Mucosa of gallbladder (tissue), 1 donor: Measurements from ENCODE around the gene VSIG10. TPM values are rescaled to one million over a fixed set of nuclear protein-coding genes. Genes with fewer than 3 reads are reported as not detected.
"Not testable (repeated sequence)": the region's sequence is repeated elsewhere in the genome, so short reads cannot be mapped to it uniquely, and the experiment has no call there.

Source experiments
- DNase-seq: peaks from one replicate; pipeline ENCODE4 v3.0.0-alpha.2; 2020; ENCODE audit warnings: low spot score
- total RNA-seq: library from RNA; stranded (reverse); gene quantifications from one replicate; pipeline ENCODE4 v1.2.1, GENCODE V29; 2021
- donor health status: DM: no; HTN: no; CAD: no.

VSIG10 gene
- total RNA-seq, 1 donor from 2014 or later, result 48.9 TPM

DNA sequence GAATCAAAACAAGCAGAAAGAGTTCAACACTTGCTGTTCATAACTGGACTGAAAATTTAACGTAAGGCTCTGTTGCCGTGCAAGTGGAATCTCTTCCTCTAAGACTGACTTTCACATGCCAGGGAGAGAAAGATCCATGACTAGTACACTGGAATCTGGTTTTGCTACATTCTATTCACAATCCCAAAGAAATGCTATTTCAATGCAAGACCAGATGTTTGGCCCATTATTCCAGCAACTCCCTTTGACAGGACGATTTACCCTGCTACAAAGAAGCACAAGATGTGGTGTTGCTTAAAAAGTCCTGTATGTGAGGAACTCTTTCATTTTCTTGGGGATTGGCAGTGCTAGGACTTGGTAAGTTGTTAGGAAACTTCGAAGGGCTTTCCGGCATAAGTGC lies 69.9 kb downstream of the VSIG10 start:
- no peak for DNase-seq

DNA sequence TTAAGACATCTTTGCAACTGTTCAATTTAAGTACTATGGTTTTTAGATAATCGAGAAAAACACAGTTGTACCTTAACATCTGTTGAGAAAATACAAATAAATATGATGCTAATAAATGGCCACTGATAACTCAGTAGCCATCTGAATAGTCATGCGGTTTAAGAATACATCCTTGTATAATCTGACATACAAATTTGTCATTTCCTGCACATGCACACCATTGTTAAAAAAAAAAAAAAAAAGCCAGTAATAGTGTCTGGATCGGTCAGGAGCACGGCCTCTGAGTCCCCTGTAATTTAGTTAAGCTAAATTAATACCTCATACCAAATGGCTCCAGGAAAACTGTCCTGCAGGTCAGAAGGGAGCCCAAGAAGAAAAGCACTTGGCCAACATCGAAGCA lies 70.5 kb downstream of the VSIG10 start:
- no peak for DNase-seq

- no peak for DNase-seq
These were observed 71.6 kb downstream of the VSIG10 start for GRCh38 chr12:118032188-118032587.

DNA sequence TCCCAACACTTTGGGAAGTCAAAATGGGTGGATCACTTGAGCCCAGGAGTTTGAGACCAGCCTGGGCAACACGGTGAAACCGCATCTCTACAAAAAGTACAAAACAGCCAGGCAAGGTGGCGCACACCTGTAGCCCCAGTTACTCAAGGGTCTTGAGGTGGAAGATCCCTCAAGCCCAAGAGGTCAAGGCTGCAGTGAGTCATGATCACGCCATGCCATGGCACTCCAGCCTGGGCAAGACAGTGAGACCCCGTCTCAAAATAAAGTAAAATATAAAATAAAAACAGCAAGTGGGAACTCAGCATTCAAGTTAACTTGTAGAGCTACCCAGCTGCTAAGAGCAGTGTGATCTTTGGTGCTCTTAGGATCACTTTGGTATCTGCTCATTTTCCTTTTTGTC lies 74.6 kb downstream of the VSIG10 start:
- DNase-seq, result no peak

DNA sequence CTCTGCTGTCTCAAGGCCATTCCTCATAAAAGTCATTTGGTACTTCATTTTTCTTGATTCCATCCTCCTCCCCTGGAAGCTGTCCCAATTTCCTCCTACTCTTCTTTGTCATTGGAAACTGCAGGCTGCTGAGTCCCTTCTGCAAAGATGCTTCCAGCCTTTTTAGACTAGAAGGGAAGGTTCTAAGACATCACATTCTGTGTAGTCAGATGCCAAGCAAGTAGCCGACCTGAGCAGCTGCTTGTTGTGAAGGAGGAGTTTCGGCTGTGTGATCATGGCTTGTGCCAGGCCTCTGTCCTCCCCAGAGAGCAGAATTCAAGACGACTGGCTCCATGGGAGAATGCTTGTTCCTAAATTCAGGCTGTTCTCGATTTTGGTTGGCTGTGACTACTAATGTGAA lies 78.6 kb downstream of the VSIG10 start:
- no peak for DNase-seq

DNA sequence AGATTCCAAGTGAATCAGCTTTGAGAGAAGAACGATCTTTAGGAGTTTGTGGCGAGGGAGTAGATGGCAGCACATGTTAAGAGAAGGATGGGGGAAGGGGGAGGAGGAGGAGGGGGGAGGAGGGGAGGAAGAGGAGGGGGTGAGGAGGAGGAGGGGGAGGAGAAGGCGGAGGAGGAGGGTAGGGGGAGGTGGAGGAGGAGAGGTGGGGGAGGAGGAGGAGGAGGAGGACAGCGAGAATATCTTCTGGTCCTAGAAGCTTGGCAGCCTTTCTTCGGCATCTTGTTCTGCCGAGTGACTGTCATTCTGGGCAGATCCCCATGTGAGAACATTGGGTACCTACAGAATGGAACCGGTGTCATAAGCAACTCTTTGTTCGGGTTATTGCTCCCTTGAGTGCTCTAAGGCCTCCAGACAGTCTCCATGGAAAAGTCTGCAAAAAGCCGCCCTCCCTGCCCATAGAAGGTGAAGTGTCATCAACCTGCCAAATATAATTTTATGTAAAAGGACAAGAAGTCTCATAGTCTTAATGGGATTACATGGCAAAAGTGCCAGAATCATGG lies 80.4 kb downstream of the VSIG10 start:
- no peak for DNase-seq

DNA sequence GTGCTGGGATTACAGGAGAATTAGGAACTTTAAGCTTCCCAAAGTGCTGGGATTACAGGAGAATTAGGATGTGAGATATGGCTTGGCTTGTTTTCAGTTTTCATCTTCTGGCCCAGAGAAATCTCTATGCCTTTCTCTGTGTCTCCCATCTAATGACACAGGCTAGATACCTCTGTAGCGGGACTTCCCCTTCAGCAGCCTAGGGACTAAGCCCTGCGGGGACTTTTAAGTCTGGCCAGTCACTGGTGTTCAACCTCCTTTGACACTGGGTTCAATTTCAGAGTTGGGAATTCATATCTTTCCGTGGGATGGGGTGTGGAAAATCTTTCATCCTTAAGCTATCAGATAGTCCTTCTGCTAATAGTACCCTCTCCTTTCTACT lies 81.1 kb downstream of the VSIG10 start:
- DNase-seq, result no peak

- DNase-seq, result not testable (repeated sequence)
These were observed 81.6 kb downstream of the VSIG10 start for GRCh38 chr12:118022097-118022727.

DNA sequence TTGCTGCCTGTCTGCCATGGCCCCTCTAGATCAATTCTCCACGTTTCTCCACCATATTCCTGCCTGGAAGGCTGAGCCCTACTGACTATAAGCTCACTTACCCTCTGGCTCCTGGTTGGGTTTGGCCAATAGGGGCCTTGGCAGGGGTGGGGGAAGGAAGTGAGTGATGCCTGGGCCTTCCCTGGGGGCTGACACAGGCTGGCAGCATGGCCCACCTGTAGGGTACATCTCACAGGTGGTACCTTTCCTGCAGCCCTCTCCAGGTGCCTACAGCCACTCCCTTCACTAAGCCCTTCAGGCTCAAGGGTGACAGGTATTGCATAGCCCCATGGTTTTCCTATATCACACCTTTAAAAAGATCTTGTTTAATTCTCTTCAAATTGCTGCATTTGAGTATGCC lies 83.8 kb downstream of the VSIG10 start:
- no peak for DNase-seq

GRCh38 chr12:118017926-118018325 lies 85.9 kb downstream of the VSIG10 start:
- no peak for DNase-seq

- DNase-seq, result peak; percentile 99
These were observed 87.2 kb downstream of the VSIG10 start, which contains the start of gene RFC5 for GRCh38 chr12:118016424-118017264. RFC5 (plus strand) TSS chr12:118016703; CDS start chr12:118016828, 125 bp downstream.

DNA sequence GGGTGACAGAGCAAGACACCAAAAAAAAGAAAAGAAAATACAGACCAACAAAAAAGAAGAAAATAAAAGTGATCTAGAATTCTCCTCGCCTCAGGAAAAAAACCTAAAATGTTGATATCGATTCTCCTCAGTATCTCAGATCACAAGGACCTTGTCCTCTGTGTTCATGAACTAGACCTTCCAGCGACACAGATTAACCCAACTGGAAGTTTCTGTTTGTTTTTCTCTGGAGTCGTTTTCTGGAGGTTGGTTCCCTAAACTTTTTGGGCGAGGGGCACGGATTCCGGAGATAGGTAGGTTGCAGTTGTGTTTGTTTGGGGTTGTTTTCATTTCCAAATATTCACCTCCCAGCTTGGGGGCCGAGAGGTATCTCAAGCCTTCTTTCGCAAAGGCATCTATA lies 87.9 kb downstream of the VSIG10 start:
- DNase-seq, result peak; percentile 11

DNA sequence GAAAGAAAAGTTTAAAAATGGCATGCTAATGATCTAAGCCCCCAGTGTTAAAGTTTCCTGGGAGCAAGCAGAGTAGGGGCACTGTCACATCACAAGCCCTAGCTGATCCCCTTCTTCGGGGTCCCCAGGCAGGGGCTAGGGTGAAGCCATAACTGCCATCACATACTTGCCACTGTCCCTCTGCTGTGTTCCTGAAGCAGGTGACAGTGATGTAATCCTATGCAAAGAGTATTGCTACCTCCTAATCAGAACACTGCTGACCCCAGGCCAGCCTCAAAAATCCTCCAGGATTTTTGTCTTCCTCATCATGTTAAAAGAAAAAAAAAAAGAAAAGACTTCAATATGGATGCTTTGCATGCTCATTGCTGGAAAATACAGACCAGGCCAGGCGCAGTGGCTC lies 88.5 kb downstream of the VSIG10 start:
- DNase-seq, result no peak

Other genes with a start within 250 kb of the VSIG10 start
- 2.4 TPM for gene KSR2, start 135.0 kb downstream of the VSIG10 start, total RNA-seq
- gene RFC5, start 87.3 kb downstream of the VSIG10 start, total RNA-seq, result 13.4 TPM
- gene WSB2, start 42.8 kb downstream of the VSIG10 start, total RNA-seq, result 72.3 TPM
- gene PEBP1, start 32.1 kb upstream of the VSIG10 start, total RNA-seq, result 246 TPM